22Rv1 (cell line): ENCODE measurements around the gene DND1.

ENCODE experiments used
- CTCF ChIP-seq: fragments of 450-650 bp; IDR thresholded peaks from 2 replicates; pipeline ENCODE4 v1.5.1; 2017; ENCODE audit warnings: mild to moderate bottlenecking
- ZFX ChIP-seq: fragments of 450-650 bp; IDR thresholded peaks from 2 replicates; pipeline ENCODE4 v1.6.1; 2017; ENCODE audit warnings: antibody characterized with exemption, borderline replicate concordance

GRCh38 chr5:140641716-140642115 is 31.7 kb downstream of the DND1 start:
- TF ChIP-seq CTCF (no peak), ZFX (no peak)
